A204.1 (cell line): ENCODE results near the gene NT5C2.
"Not testable (repeated sequence)": the region's sequence is repeated elsewhere in the genome, so short reads cannot be mapped to it uniquely, and the experiment has no call there.

Experiments
- FAIRE-seq: peaks from 2 replicates; lab custom pipeline; 2012; peaks lifted over from hg19 to GRCh38; lab: Jason Lieb, UNC

The NT5C2 gene

GRCh38 chr10:103193107-103193819 lies at the start of gene NT5C2:
NT5C2 (minus strand) TSS chr10:103193272; CDS start chr10:103174958, 18,314 bp downstream.
- no peak for FAIRE-seq

- peak; percentile 94 for FAIRE-seq
These were observed 48.4 kb upstream of the NT5C2 start for GRCh38 chr10:103241262-103242011.

GRCh38 chr10:103238506-103239252 lies 45.6 kb upstream of the NT5C2 start:
- FAIRE-seq: peak; percentile 90

- no peak for FAIRE-seq
These were observed 42.7 kb upstream of the NT5C2 start for GRCh38 chr10:103235775-103236174.

GRCh38 chr10:103232772-103233488 lies 39.9 kb upstream of the NT5C2 start:
- FAIRE-seq: no peak

- no peak for FAIRE-seq
These were observed 39.1 kb upstream of the NT5C2 start for GRCh38 chr10:103232131-103232673.

- FAIRE-seq: peak; percentile 74
These were observed 38.0 kb upstream of the NT5C2 start for GRCh38 chr10:103231047-103231551.

GRCh38 chr10:103227416-103227815 lies 34.3 kb upstream of the NT5C2 start:
- no peak for FAIRE-seq

GRCh38 chr10:103225939-103226338 lies 32.9 kb upstream of the NT5C2 start:
- no peak for FAIRE-seq

- FAIRE-seq: not testable (repeated sequence)
These were observed 31.6 kb upstream of the NT5C2 start for GRCh38 chr10:103224721-103225120.

GRCh38 chr10:103224133-103224532 lies 31.1 kb upstream of the NT5C2 start:
- no peak for FAIRE-seq

GRCh38 chr10:103216362-103216761 lies 23.3 kb upstream of the NT5C2 start:
- FAIRE-seq: not testable (repeated sequence)

GRCh38 chr10:103215601-103216000 lies 22.5 kb upstream of the NT5C2 start:
- FAIRE-seq: no peak

GRCh38 chr10:103210262-103210661 lies 17.2 kb upstream of the NT5C2 start:
- not testable (repeated sequence) for FAIRE-seq

- not testable (repeated sequence) for FAIRE-seq
These were observed 14.6 kb upstream of the NT5C2 start for GRCh38 chr10:103207643-103208042.

- FAIRE-seq: no peak
These were observed 14.1 kb upstream of the NT5C2 start for GRCh38 chr10:103207141-103207540.

- FAIRE-seq: not testable (repeated sequence)
These were observed 13.6 kb upstream of the NT5C2 start for GRCh38 chr10:103206715-103207114.

- FAIRE-seq: not testable (repeated sequence)
These were observed 12.3 kb upstream of the NT5C2 start for GRCh38 chr10:103205401-103205800.

GRCh38 chr10:103204353-103205255 lies 11.5 kb upstream of the NT5C2 start:
- no peak for FAIRE-seq

GRCh38 chr10:103203466-103203865 lies 10.4 kb upstream of the NT5C2 start:
- FAIRE-seq: no peak

GRCh38 chr10:103202319-103202718 lies 9.2 kb upstream of the NT5C2 start:
- no peak for FAIRE-seq
